Measurements from ENCODE around the gene KCNN4. TPM values are rescaled to one million over a fixed set of nuclear protein-coding genes. Genes with fewer than 3 reads are reported as not detected.

The KCNN4 gene
- total RNA-seq, 1 experiment from 2014 or later: 92.7 TPM

DNA sequence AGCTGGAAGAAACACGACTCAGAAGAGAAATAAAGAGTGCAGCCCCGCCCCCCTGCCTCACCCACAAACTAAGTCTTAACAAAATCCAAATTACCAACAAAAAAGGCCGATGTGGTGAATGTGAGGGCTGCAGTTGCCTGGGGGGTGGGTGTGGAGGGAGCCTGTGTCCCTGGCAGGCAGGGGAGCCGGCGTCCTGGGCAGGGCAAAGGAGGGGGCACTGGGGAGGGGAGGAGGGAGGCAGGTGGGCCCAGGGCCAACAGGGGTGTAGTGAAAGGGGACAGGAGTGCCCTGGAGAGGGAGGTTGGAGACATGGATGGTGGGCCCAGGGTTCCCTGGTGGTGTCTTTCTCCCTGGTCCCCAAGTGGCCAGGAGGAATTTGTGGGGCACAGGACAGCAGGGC is 60.9 kb downstream of the KCNN4 start:
- H3K9me3 ChIP-seq (ENCODE audit: insufficient read depth, low read depth): no peaks in the 10 kb centered on the region
- H4K20me1 ChIP-seq (ENCODE audit: insufficient read depth): no peaks in the 10 kb centered on the region
- H3K36me3 ChIP-seq (ENCODE audit: low read depth): no peaks in the 10 kb centered on the region
- no peaks in the 10 kb centered on the region for H3K27me3 ChIP-seq (ENCODE audit: insufficient read depth, low read depth)
- H3K27ac ChIP-seq: no peak overlapping the region
- intact Hi-C loops (cut with micrococcal nuclease; ENCODE audit: unreplicated experiment): no loop called here
- ChIA-PET POLR2A (ENCODE audit: unreplicated experiment) (interaction anchor here (0.5 to 0.6 kb wide), 2 partner anchors 47 to 52 kb away, joined by 3 to 6 read pairs; no protein-coding TSS in a partner anchor), CTCF (no interaction called here)
- H3K4me3 ChIP-seq: no peak overlapping the region
- no peaks in the 10 kb centered on the region for H3K79me2 ChIP-seq (ENCODE audit: low read depth)
- no peak overlapping the region for H3K4me2 ChIP-seq
- peaks cover 4% of the 10 kb centered on the region for H3F3A ChIP-seq (ENCODE audit: insufficient read depth, low read depth)
- H2AFZ ChIP-seq: no peak overlapping the region
- no TSS peak for BruUV-seq (replicated peaks)
- DNase-seq: no peak
- H3K4me1 ChIP-seq (replicated peaks; ENCODE audit: insufficient read depth): no peaks in the 10 kb centered on the region
- no peaks in the 10 kb centered on the region for H3K9me2 ChIP-seq (ENCODE audit: insufficient read depth)
- TF ChIP-seq EZH2 (IDR thresholded peaks at IDR 0.05; ENCODE audit: low read depth): no peak
- TF ChIP-seq, protein P1, sequence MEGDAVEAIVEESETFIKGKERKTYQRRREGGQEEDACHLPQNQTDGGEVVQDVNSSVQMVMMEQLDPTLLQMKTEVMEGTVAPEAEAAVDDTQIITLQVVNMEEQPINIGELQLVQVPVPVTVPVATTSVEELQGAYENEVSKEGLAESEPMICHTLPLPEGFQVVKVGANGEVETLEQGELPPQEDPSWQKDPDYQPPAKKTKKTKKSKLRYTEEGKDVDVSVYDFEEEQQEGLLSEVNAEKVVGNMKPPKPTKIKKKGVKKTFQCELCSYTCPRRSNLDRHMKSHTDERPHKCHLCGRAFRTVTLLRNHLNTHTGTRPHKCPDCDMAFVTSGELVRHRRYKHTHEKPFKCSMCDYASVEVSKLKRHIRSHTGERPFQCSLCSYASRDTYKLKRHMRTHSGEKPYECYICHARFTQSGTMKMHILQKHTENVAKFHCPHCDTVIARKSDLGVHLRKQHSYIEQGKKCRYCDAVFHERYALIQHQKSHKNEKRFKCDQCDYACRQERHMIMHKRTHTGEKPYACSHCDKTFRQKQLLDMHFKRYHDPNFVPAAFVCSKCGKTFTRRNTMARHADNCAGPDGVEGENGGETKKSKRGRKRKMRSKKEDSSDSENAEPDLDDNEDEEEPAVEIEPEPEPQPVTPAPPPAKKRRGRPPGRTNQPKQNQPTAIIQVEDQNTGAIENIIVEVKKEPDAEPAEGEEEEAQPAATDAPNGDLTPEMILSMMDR (conservative IDR thresholded peaks at IDR 0.05): no peak

DNA sequence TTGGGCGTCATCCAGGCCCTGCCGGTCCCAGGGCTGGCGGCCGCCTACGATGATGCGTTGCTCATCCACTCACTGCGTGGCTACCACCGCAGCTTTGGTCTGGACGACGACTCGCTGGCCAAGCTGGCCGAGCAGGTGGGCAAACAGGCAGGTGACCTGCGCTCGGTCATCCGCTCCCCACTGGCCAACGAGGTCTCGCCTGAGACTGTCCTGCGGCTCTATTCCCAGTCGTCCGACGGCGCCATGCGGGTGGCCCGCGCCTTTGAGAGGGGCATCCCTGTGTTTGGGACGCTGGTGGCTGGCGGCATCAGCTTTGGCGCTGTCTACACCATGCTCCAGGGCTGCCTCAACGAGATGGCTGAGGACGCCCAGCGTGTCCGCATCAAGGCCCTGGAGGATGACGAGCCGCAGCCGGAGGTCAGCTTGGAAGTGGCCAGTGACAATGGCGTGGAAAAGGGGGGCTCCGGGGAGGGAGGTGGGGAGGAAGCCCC is 61.4 kb downstream of the KCNN4 start:
- H3F3A ChIP-seq (ENCODE audit: insufficient read depth, low read depth): peaks cover 8% of the 10 kb centered on the region
- no peaks in the 10 kb centered on the region for H3K79me2 ChIP-seq (ENCODE audit: low read depth)
- CTCF ChIA-PET: no interaction called here
- no peak overlapping the region for H3K27ac ChIP-seq
- H3K9me2 ChIP-seq (ENCODE audit: insufficient read depth): no peaks in the 10 kb centered on the region
- no peaks in the 10 kb centered on the region for H3K27me3 ChIP-seq (ENCODE audit: insufficient read depth, low read depth)
- TF ChIP-seq, protein P1 (conservative IDR thresholded peaks at IDR 0.05): no peak
- no peak for TF ChIP-seq EZH2 (IDR thresholded peaks at IDR 0.05; ENCODE audit: low read depth)
- POLR2A ChIA-PET (ENCODE audit: unreplicated experiment): no interaction called here
- H2AFZ ChIP-seq: no peak overlapping the region
- H3K9me3 ChIP-seq (ENCODE audit: insufficient read depth, low read depth): no peaks in the 10 kb centered on the region
- no peak for DNase-seq
- no TSS peak for BruUV-seq (replicated peaks)
- no peak overlapping the region for H3K4me3 ChIP-seq
- H3K4me1 ChIP-seq (replicated peaks; ENCODE audit: insufficient read depth): no peaks in the 10 kb centered on the region
- no peaks in the 10 kb centered on the region for H4K20me1 ChIP-seq (ENCODE audit: insufficient read depth)
- intact Hi-C loops (cut with micrococcal nuclease; ENCODE audit: unreplicated experiment): no loop called here
- H3K36me3 ChIP-seq (ENCODE audit: low read depth): no peaks in the 10 kb centered on the region
- H3K4me2 ChIP-seq: no peak overlapping the region

DNA sequence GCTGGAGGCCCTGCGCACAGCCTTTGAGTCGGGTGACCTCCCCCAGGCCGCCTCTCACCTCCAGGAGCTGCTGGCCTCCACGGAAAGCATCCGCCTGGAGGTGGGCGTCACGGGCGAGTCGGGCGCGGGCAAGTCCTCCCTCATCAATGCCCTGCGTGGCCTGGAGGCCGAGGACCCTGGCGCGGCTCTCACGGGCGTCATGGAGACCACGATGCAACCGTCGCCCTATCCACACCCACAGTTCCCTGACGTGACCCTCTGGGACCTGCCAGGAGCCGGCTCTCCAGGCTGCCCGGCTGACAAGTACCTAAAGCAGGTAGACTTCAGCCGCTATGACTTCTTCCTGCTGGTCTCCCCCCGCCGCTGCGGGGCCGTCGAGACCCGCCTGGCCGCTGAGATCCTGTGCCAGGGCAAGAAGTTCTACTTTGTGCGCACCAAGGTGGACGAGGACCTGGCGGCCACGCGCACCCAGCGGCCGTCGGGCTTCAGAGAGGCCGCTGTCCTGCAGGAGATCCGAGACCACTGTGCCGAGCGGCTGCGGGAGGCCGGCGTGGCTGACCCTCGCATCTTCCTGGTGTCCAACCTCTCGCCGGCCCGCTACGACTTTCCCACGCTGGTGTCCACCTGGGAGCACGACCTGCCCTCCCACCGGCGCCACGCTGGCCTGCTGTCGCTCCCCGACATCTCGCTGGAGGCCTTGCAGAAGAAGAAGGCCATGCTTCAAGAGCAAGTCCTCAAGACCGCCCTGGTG is 62.0 kb downstream of the KCNN4 start:
- intact Hi-C loops (cut with micrococcal nuclease; ENCODE audit: unreplicated experiment): no loop called here
- CTCF ChIA-PET: no interaction called here
- Histone ChIP-seq H3K27ac (no peak overlapping the region), H3K4me2 (no peak overlapping the region), H3K9me3 (ENCODE audit: insufficient read depth, low read depth) (no peaks in the 10 kb centered on the region), H3K9me2 (ENCODE audit: insufficient read depth) (no peaks in the 10 kb centered on the region), H3K27me3 (ENCODE audit: insufficient read depth, low read depth) (no peaks in the 10 kb centered on the region), H3K4me1 (replicated peaks; ENCODE audit: insufficient read depth) (no peaks in the 10 kb centered on the region), H4K20me1 (ENCODE audit: insufficient read depth) (no peaks in the 10 kb centered on the region), H3K36me3 (ENCODE audit: low read depth) (no peaks in the 10 kb centered on the region), H3F3A (ENCODE audit: insufficient read depth, low read depth) (peaks cover 6% of the 10 kb centered on the region), H3K79me2 (ENCODE audit: low read depth) (no peaks in the 10 kb centered on the region), H3K4me3 (no peak overlapping the region), H2AFZ (no peak overlapping the region)
- no TSS peak for BruUV-seq (replicated peaks)
- POLR2A ChIA-PET (ENCODE audit: unreplicated experiment): no interaction called here
- DNase-seq: no peak
- TF ChIP-seq EZH2 (IDR thresholded peaks at IDR 0.05; ENCODE audit: low read depth): no peak
- TF ChIP-seq, protein P1 (conservative IDR thresholded peaks at IDR 0.05): no peak

Other genes with a start within 250 kb of the KCNN4 start
- gene ZNF575, start 247.8 kb downstream of the KCNN4 start, total RNA-seq (2021): 5.2 and 6.5 TPM in 2 replicates
- gene XRCC1, start 205.4 kb downstream of the KCNN4 start, total RNA-seq (2021): 37.2 and 45.1 TPM in 2 replicates
- gene PINLYP, start 205.2 kb downstream of the KCNN4 start, total RNA-seq (2021): 0.53 and 2.0 TPM in 2 replicates
- 23.3 and 31.6 TPM in 2 replicates for gene IRGQ, start 184.8 kb downstream of the KCNN4 start, total RNA-seq (2021)
- gene ZNF576, start 184.4 kb downstream of the KCNN4 start, total RNA-seq (2021): 15.5 and 16.9 TPM in 2 replicates
- 0.37 and 0.60 TPM in 2 replicates for gene SRRM5, start 168.9 kb downstream of the KCNN4 start, total RNA-seq (2021)
- 46.6 and 61.1 TPM in 2 replicates for gene ZNF428, start 161.3 kb downstream of the KCNN4 start, total RNA-seq (2021)
- gene CADM4, start 141.1 kb downstream of the KCNN4 start, total RNA-seq (2021): 68.3 and 71.1 TPM in 2 replicates
- 35.2 and 53.6 TPM in 2 replicates for gene PLAUR, start 110.8 kb downstream of the KCNN4 start, total RNA-seq (2021)
- not detected in 2 replicates for gene IRGC, start 64.9 kb downstream of the KCNN4 start, total RNA-seq (2021)
- 76.8 and 84.1 TPM in 2 replicates for gene SMG9, start 26.0 kb downstream of the KCNN4 start, total RNA-seq (2021)
- gene LYPD5, start 21.5 kb upstream of the KCNN4 start, total RNA-seq (2021): 2.6 and 2.9 TPM in 2 replicates
- 14.8 and 15.2 TPM in 2 replicates for gene ZNF283, start 46.3 kb upstream of the KCNN4 start, total RNA-seq (2021)
- 0.24 TPM in 1 of 2 replicates, not detected in the other for gene ZNF404, start 103.0 kb upstream of the KCNN4 start, total RNA-seq (2021)
- gene ZNF45, start 154.3 kb upstream of the KCNN4 start, total RNA-seq (2021): 6.9 and 10.3 TPM in 2 replicates
- gene ZNF221, start 170.3 kb upstream of the KCNN4 start, total RNA-seq (2021): 1.7 and 1.9 TPM in 2 replicates
- gene ZNF155, start 203.2 kb upstream of the KCNN4 start, total RNA-seq (2021): 5.0 and 6.1 TPM in 2 replicates
- 4.0 and 4.8 TPM in 2 replicates for gene ZNF230, start 222.0 kb upstream of the KCNN4 start, total RNA-seq (2021)
- 1.8 and 2.1 TPM in 2 replicates for gene ZNF222, start 244.4 kb upstream of the KCNN4 start, total RNA-seq (2021)